NK-92 (cell line): ENCODE results near the gene ZNF526.
A peak's percentile ranks its signal among the peaks of the same experiment; 100 is the strongest.

Experiments used
- DNase-seq: peaks from one replicate; lab custom pipeline; 2025; ENCODE audit not compliant: unreplicated experiment; lab: John Stamatoyannopoulos, UW

ZNF526 gene

DNA sequence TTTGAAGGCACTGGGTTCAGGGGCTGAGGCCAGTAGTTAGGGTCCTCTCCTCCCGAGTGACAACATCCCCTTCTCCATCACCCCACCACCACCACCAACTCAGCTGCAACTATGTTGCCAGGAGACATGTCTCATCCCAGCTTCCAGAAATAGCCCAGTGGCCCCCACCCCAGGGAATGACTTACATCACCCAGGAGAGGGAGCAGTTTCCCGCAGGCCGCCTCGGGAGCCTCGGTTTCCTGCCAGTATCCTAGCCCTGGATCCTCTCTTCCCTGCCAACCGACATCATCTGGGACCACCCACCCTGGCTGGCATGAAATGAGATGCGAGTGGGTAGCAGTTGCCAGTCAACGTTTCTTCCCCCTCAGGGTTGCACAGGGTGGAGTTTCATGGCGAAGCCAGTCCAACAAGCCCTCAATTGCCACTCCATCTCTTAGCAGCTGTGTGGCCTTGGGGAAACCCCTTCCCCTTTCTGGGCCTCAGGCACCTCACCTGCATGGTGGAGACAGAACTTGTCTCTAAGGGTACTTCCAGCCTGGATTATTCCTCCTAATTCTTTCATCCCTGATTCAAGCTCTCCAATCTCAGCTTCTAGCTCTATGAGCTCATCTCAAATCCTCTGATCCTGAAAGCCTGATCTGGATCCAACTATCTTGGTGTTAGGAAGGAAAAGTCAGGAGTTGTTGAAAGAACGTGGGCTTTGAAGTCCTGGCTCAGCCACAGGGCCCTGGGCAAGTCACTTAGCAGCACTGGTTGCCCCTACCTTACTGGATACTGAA is 26.2 kb downstream of the ZNF526 start:
- no peak for DNase-seq

DNA sequence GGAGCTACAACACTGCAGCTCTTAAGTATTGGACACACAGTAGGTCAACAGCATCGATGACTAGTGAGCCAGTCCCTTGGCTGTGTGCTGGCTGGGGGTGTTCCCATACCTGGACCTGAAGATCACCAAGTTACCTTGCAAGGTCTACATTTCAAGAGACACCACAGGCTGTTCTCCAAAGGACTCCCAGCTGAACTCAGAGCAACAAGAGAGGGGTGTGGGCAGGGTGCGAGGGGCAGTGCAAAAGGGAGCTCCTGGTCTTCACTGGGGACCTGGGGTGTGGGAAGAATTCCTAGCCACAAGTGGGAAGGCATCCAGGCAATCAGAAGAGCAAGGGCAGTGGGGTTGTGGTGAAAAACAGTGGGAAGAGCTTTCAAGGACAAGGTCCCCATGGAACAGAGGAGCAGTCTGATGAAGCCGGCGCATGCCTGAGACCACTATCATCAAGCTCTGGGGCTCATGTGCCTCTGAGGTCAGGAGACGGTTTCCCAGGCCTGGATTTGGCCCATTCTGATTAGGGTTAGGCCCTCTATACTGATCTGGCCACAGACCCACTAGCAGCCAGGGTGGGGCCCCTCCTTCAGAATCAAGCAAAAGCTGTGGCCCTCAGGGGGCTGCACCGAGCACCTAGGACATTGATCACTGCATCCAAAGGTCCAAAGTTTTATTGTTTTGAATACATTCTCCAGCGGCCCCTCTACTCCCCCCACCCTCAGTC is 27.0 kb downstream of the ZNF526 start:
- DNase-seq: no peak

DNA sequence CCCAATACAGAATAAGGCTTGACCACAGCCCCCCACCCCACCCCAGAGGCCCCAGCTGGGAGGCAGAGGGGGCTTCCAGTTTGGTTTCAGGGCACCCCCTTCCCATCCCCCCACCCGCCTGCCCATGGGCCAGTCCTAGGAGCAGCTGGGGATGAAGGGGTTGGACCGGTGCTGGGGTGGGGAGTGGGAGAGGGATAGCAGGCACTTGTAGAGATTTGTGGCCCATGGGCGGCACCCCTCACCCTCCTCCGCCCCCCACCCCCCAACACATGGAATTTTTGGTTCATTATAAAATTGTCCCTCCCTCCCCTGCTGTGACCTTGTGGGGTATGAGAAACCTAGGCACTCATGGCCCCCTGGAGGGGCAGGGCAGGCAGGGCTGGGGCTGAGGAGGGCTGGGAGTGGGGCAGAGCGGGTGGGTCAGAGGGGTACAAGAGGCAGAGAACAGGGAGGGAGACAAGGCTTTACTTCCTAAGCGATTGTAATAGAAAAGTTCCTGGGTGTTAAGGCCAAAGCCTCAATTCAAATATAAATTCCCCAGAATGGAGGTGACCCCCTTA is 27.6 kb downstream of the ZNF526 start:
- no peak for DNase-seq

DNA sequence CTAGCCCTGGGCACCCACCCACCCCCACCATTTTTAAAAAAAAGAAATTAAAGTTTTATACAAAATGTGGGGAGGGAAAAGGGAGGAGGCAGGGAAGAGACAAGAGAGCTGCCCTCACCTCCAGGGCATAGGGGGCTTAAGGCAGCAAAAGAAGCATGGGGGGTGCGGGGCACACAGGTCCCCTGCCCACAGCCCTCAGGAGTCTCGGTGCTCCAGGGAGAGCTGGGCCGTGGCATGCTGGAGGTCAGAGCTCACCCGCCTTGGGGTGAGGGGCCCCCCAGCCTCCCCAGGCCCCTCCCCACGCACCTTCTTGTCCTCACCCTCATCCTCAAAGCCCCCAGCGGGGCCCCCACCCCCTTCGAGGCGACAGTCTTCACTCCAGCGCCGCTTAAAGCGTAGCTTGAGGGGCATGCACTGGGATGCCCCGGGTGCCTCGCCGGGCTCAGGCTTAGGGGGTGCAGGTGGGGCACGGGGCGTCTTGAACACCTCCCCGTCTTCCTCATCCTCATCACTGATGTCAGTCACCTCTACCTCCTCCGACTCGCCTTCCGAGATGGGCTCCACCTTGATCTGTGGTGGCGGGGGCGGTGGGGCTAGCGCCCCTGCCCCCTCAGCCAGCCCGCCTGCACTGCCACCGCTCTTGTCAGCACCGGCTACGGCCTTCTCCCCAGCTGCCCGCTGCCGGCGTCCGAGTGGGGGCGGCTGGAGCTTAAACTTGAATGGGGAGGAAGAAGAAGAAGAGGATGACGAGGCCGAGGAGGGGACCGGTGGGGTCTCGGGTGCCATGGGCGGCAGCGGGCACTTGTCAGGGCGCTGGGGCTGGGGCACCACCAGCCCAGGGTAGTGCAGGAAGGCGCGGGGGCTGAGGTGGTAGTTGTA is 28.4 kb downstream of the ZNF526 start:
- no peak for DNase-seq

DNA sequence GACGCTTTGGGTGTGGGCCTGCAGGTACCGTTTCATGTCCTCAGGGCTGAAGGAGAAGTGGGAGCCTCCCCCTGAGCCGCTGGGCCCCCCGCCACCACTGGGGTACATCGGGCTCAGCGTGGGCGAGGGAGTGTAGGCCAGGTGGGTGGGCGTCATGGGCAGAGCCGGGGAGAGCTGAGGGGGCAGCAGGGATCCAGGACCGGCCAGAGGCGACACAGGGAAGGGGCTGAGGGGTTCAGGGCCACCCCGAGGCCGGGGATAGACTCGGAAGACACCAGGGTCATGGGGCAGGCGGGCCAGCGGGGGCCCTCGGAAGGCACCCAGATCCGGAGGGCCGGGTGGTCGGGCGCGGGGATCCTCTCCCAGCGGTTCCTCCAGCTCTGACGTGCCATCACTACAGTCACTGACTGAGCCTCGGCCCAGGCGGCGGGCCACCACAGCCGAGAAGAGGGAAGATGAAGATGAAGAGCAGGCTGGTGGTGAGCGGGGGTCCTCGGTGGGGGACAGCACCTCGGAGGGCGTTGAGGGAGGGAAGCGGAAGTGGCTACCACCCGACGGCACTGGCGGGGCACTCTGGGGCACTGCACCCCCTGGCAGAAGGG is 29.1 kb downstream of the ZNF526 start:
- no peak for DNase-seq

DNA sequence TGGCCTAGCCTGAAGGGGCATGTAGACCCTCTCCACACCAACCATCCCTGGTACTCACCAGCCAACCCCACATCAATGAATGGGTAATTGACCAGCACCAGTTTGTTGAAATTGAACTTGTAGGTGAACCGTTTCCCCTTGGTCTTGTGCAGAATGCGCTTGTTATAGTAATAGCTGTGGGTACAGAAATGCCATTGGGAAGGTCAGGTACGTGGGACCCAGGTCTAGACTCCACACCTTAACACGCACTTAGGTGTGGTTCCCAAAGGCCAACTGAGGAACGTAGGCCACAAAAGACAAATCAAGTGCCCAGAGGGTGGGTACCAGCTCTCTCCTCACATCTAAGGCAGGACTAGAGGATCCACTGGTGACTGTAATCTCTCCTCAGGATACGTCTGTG is 29.7 kb downstream of the ZNF526 start:
- no peak for DNase-seq

DNA sequence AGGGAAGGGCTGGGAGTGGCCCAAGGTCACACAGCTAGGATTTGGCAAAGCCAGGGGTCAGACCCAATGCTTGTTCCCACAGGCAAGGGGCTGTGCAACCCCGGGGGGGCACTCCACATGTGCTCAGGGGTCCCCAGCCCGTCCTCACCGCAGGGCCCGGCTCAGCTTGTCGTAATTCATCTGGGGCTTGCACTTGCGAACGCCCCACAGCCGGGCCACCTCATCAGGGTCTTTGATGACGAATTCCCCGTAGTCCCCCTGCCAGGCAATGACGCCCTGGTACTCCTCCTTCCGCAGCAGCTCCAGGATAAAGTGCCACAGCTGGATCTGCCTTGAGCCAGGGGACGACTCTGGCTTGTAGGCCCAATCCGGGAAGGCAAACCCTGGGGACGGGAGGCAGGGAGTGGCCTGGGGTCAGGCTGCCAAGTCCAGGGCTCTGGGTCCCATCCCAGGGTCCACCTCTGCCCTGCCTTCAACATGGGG is 30.1 kb downstream of the ZNF526 start:
- no peak for DNase-seq

DNA sequence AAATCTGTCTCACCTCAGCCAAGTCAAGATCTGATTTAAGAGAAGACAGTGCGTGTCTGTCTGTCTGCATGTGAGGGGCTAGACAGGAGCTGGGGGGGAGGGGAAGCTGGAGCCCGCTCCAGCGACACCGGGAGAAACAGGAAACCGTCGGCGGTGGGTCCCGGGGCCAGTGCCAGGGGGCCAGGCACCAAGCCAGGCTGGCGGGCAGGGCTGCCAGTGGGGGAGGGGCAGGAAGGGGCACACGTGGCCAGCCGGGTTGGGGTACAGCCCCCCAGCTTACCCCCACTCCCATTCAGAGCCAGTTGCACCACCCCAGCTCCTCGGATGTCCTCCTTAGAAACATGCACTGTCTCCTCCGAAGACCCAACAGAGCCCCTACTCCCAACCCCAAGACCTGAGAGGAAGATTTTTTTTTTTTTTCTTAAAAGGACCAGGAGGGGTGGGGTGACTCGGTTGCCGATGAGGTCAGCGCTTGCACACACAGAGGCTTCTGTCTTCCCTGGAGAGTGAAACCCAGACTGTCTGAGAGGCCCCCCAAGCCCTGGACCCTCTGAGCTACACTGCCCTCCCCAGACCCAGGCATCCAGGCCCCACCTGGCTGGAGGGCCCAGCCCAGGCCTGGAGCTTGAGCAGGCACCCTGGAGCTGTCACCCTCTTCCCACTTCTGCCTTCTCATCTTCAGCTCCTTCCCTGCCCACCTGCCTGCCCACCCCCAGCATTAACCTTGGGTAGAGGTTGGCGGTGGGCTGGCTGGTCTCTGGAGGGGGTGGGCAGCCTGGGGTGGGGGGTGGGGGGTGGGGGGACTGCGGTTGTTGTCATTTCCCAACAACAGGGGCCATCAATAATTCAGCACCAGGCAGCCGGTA is 30.8 kb downstream of the ZNF526 start:
- DNase-seq: no peak

DNA sequence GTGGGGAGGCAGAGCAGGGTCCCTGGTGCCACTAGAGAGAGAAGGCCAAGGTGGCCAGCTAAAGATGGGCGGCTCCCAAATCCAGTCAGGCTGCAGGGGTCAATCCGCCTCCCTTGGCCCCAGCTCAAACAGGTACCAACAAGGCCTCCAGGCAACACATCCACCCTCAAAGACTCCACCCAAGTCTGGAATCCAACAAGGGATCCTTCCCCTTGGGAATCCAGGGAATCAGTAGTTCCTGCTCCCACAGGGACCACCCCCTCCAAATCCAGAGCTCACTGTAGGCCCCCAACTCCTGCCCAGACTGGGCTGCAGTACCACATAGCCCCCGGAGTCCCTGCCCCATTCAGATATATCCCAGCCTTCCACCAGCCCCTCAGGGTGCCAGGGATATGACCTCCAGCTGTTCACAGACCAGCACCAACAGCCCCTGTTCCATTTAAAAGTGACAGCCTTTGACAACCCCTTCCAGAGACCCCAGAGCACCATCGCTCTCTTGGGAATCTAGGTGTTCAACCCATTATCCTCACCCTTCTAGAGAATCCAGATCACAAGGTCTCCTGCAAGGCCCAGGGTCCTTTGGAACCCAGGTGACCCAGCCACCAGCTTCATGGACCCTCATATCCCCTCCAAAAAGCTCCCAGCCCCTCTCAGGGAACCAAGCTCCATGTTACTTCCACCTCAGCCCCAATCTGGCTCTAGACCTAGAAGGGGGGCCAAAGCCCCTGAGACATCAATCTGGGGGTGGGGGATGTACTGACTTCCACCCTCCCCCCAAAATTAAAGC is 31.7 kb downstream of the ZNF526 start:
- DNase-seq: no peak

DNA sequence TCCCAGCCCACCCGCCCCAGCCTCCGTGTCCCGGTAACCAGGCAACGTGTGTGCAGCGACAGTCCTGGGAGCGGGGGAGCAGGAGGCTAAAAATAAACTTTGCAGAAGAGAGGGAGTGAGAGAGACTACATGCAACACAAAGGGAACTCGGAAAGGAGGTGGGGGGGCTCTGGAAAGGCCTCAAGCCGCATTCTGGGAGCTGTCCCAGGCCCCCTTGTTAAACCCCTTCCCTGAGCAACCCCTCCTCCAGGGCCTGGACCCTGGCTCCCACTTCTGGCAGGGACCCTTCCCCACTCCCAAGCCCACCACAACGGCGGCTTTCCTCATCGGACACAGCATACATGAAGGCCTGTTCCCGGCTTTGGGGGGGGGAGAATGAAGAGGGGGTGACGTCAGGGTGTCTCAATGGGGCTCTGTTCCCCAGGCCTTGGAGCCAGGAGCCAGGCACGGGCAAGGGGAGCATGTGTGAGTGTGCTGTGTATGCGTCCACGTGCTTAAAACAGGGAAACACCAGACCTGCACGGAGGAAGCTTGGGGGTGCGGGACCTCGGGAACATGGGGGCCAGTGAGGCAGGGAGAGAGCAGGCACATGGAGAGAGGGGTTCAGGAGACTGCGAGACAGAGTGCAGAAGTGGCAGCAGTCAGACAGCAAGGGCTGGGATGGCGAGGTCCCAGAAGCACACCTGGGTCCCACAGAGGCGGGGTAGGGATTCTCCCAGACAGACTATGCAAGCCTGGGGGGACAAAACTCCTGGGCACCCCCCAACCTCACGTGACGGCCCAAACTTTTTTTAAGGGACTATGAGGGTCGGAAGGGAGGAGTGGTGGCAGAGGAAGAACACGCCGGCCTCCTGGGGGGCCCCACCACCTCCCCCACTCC is 32.5 kb downstream of the ZNF526 start:
- DNase-seq: no peak

DNA sequence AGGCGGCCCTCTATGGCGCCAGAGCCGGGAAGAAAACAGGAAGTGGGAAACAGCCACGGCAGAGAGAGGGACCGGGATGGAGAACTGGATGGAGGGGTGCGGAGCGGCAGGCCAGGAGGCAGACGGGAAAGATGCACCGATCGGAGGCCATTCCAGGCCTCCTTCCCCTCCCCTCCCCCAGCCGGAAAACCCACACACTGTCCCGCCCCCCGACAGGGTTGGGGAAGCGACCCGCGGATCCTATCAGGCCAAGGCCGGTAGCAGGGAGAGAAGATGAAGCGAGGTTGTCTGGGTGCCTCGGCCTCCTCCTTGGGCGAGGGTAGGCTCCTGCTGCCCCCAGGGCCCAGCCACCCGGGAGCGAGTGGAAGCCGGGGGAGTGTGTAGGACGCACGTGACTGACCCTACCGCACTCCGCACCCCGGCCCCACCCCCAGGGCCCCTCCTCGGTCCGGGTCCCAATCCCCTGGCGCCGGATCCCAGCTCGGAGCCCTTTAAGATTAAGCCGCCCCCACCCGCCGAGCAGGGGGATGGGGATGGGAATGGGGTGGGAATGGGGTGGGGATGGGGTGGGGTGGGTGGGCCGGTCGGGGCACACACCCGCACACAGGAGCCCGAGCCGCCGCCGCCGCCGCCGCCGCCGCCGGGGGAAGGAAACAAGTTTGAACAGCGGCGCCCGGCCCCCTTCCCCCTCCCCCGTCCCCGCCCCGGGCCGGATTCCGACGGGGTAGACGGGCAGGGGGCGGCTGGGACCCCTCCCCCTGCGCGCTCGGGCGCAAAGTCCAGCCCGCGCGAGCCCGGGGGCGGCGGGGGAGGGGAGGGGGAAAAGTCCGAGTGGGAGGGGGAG is 33.4 kb downstream of the ZNF526 start:
- no peak for DNase-seq

DNA sequence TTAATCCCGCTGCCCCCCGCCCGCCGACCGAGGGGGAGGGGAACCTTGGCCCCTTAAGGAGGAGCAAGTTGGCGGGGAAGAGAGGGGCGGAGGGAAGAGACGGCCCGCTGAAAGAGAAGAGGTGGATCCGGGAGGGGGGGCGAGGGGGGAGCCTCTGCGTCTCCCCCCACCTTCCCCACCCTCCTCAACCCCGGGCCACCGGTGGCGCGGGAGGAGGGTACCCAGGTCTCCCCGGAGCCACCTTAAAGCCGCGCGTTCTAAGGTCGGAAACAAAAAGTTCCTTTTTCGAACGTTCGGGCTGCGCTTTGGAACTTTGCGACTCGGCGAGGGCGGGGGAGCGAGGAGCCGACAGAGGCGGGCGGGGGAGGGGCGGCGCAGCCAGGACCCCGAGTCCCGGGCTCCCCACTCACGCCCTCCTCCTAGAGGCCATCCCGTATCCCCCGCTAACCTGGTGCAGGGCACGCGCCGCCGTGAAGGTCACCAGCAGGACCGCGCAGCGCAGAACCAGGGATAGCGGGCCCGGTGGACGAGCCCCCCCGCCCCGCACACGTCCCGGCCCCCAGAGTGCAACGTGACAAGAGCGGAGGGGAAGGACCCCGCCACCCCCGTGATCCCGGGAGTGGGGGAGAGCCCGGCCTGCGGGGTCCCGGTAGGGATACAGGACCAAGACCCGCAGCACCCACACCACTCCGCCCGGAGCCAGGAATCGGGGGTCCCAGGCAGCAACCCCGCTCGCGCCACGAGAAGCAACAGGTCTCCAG is 34.2 kb downstream of the ZNF526 start:
- no peak for DNase-seq

DNA sequence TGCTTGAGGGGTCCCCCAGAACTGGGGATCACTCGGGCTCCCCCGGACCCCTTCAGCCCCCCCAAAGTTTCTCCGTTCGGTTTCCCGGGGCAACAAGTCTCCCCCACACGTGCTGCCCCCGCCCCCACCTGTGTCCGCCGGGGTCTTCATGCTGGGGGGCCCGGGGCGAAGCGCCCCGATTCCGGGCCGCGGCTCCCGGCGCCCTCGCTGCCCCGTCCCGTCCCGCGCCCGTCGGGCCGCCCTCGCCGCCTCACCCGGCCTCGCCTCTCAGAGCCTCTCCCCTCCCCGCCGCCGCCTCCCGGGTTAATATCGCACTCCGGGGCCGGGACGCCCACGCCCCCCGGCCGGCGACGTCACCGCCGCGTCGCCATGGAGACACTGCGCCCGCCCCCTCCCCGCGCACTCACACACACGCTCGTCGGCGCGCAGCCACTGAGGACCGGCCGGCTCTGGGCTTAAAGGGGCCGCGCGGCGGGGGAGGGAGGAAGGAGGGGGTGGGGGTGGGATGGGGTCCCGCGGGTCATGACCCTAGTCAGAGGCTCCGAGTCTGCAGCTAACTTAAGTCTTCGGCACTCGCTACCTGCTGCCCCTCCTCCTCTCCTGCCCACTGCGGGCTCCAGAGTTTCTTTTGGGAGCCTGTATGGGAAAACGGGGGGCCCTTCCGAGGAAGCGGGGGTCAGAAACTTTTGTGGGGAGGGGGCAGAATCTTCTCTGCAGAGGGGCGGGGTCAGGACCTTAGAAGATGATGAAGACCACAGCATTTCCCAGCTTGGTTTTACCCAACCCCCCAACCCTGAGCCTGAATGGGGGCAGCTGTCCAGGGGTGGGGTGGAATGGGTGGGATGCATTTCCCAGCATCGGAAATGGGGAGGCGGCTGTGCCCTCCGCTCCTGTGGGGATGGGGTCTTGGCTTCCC is 35.0 kb downstream of the ZNF526 start, which contains the start of gene ERF:
Gene ERF (minus strand): TSS at position 279 of the 916 bp plus-strand sequence. CDS start 129 bp downstream, at position 150.
- DNase-seq: peak; percentile 44

DNA sequence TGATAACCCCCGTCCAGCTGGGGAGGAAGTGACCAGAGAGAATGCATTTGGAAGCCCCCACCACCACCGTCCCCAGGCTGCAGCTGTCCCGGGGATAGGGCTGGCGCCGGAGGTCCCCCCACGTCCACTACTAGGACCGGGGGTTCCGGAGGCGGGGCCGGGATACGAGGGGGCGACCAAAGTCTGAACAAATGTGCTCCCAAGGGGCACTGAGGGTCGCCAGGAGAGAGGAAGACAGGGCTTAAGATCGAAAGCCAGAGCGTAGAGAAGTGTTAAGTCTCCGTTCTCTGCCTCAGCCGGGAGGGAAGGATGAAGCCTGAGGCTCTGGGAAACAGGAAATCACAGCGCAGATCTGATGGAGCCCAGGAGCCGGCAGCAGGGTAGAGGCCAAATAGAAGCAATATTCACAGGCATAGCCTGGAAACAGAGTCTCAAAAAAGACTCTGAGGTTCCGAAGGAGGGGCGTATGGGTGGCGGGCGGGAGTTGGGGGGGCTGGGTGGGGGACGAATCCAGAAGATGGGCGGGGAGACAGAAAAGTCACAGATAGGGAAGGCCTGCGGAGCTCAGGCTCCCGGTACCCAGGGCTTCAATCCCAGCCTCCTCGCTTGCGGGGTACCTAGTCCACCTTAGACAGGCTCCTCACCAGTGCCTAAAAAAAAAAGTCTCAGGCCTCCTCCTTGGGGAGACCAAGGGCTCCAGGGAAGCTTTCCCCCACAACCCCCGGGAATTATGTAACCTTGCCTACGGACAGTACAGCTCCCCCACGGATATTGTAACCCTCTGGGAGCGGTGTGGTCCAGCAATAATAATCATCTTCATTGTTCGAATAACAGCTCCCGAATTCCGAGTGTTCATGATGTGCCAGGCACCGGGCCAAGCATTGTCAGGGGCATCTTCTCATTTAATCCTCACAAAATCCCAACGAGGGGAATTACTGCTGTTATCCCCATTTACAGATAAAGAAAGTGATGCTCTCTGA is 35.9 kb downstream of the ZNF526 start:
- no peak for DNase-seq
